Left lung (tissue), 10 donors: ENCODE measurements around the gene DISP3. TPM values are rescaled to one million over a fixed set of nuclear protein-coding genes. Genes with fewer than 3 reads are reported as not detected.

Source experiments
- ATAC-seq: fragments of 200-7000 bp; cut with Tn5 transposase; one replicate; pipeline ENCODE4 v1.9.1; 2020; ENCODE audit warnings: moderate library complexity
- DNase-seq, 4 donors: peaks; one replicate each; pipeline ENCODE4 v3.0.0-alpha.2; 2013 to 2020
- H3K27ac ChIP-seq, 2 donors: fragments of 200-600 bp; sonication (generic) in 1 of 2; one replicate each; pipeline versions ENCODE4 v1.5.0 to v1.8.0; 2020 to 2021
- H3K27me3 ChIP-seq, 2 donors: fragments of 200-600 bp; sonication (generic) in 1 of 2; one replicate each; pipeline versions ENCODE4 v1.5.0 to v1.8.0; 2020 to 2021
- H3K36me3 ChIP-seq, 2 donors: fragments of 200-600 bp; sonication (generic) in 1 of 2; one replicate each; pipeline versions ENCODE4 v1.5.0 to v1.8.0; 2020 to 2021
- H3K4me1 ChIP-seq, 2 donors: fragments of 200-600 bp; one replicate each; pipeline ENCODE4 v1.8.0; 2021
- H3K4me3 ChIP-seq, 2 donors: fragments of 200-600 bp; sonication (generic) in 1 of 2; one replicate each; pipeline versions ENCODE4 v1.5.0 to v1.8.0; 2020 to 2021; ENCODE audit warnings: mild to moderate bottlenecking in 1 of 2
- H3K9me3 ChIP-seq, 2 donors: fragments of 200-600 bp; sonication (generic) in 1 of 2; one replicate each; pipeline versions ENCODE4 v1.5.0 to v1.8.0; 2020 to 2021
- intact Hi-C, 2 donors: fragments of 100-400 bp; cut with DNase I; formaldehyde crosslinking; loops; one replicate each; pipeline versions ENCODE4 v1.11.2 to v1.14.2; 2022
- polyA plus RNA-seq, 6 donors: library from polyadenylated mRNA; unstranded; fragments of 120-200 nt; gene quantifications; one replicate each; pipeline ENCODE4 v1.2.1, GENCODE V29; 2013; ENCODE audit not compliant: insufficient read length in 6 of 6
- total RNA-seq, 2 donors: library from RNA; stranded (reverse); fragmentation: NEBNext Ultra II Directional; extraction: Animal tissue kit (Norgen Biotek cat#: 25700); gene quantifications; one replicate each; pipeline ENCODE4 v1.2.1, GENCODE V29; 2021
- TF ChIP-seq, protein P1 (sequence below), 2 donors: fragments of 200-600 bp; sonication (generic) in 1 of 2; IDR thresholded peaks; one replicate each; pipeline versions ENCODE4 v1.5.0 to v1.8.0; 2021; ENCODE audit warnings: antibody characterized with exemption in 2 of 2
- donor health status: DM: no; HTN: yes; CAD: no.
- donor health status: DM: no; HTN: no; CAD: no.

The DISP3 gene
- total and polyA plus RNA-seq, 8 donors = 0.05 to 0.98 (median 0.53) TPM

DNA sequence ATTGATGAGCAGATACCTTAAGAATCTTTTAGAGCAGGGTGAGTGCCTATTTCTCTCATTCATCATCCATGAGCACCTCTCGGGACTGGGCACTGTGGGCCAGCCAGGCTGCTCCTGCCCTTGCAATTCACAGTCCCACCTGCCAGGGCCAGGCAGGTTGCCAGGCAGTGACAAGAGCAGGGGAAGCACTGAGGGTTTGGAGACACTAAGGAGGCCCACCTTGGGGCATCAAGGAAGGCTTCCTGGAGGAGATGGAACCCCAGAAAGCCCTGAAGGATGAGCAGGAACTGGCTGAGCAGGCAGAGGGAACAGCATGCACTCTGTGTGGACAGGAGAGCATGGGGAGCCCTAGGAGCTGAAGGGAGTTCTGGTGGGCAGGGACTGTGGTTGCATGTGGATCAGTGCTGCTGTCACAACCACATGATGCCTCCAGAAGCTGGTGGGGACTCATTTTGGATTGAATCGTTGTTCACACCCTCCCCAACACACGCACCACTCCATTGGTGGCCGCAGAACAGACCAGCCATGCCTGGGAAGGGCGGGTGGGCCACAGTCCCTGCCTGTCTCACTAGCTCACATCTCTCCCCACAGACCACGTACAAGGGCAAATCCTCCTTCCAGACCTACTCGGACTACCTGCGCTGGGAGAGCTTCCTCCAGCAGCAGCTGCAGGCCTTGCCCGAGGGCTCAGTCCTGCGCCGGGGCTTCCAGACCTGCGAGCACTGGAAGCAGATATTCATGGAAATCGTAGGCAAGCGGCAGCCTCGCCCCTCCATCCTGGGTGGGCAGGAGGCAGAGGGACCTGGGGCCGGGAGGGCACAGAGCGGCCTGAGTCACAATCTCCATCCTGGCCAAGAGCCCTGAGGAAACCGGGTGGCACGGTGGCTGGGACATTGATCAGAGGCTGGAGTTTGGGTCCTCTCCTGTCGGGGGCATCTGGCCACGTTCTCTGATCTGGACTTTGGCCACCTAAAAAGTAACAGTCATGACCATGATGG, 55.1 kb downstream of the DISP3 start:
- intact Hi-C loops = no loop called here
- H3K4me1 ChIP-seq = no peaks in the 10 kb centered on the region
- ATAC-seq = no peak
- DNase-seq = peak in 1 of 4 donors; percentile 62
- no peak overlapping the region for H3K4me3 ChIP-seq
- TF ChIP-seq, protein P1, sequence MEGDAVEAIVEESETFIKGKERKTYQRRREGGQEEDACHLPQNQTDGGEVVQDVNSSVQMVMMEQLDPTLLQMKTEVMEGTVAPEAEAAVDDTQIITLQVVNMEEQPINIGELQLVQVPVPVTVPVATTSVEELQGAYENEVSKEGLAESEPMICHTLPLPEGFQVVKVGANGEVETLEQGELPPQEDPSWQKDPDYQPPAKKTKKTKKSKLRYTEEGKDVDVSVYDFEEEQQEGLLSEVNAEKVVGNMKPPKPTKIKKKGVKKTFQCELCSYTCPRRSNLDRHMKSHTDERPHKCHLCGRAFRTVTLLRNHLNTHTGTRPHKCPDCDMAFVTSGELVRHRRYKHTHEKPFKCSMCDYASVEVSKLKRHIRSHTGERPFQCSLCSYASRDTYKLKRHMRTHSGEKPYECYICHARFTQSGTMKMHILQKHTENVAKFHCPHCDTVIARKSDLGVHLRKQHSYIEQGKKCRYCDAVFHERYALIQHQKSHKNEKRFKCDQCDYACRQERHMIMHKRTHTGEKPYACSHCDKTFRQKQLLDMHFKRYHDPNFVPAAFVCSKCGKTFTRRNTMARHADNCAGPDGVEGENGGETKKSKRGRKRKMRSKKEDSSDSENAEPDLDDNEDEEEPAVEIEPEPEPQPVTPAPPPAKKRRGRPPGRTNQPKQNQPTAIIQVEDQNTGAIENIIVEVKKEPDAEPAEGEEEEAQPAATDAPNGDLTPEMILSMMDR (IDR thresholded peaks at IDR 0.05) = no peak
- no peaks in the 10 kb centered on the region for H3K9me3 ChIP-seq
- peaks cover 0 to 17% of the 10 kb centered on the region in 2 donors for H3K27me3 ChIP-seq
- H3K27ac ChIP-seq = no peak overlapping the region
- no peaks in the 10 kb centered on the region for H3K36me3 ChIP-seq

DNA sequence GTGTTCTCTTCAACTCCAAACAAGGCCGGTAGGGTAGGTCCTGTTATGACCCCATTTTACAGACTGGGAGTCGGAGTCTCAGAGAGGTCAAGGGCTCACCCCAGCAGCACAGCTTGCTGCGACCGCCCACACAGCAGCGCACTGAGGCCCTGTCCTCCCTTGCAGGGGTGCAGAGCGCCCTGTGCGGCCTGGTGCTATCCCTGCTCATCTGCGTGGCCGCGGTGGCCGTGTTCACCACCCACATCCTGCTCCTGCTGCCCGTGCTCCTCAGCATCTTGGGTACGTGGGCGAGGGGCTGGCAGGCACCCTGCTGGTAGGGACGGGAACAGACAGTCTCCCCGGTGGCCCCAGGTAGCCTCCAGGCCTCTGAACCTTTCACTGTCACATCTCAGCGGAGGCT, 55.9 kb downstream of the DISP3 start:
- no peaks in the 10 kb centered on the region for H3K4me1 ChIP-seq
- H3K27ac ChIP-seq = no peak overlapping the region
- ATAC-seq (no peak), DNase-seq (peak in 1 of 4 donors; percentile 50)
- intact Hi-C loops = no loop called here
- no peaks in the 10 kb centered on the region for H3K9me3 ChIP-seq
- H3K27me3 ChIP-seq = peaks cover 0 to 17% of the 10 kb centered on the region in 2 donors
- TF ChIP-seq, protein P1 (IDR thresholded peaks at IDR 0.05) = no peak
- no peaks in the 10 kb centered on the region for H3K36me3 ChIP-seq
- no peak overlapping the region for H3K4me3 ChIP-seq

DNA sequence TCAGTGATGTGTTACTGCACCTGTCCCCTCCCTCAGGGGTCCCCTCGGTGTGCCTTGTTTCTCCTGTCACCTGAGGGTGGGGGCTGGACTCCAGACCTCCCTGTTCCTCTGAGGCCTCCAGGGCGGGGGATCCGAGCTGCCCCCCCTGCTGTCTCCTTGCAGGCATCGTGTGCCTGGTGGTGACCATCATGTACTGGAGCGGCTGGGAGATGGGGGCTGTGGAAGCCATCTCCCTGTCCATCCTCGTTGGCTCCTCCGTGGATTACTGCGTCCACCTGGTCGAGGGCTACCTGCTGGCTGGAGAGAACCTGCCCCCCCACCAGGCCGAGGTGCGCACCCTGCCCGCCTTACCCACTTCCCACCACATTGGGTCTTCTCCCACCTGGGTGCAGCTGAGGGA, 56.4 kb downstream of the DISP3 start:
- Histone ChIP-seq H3K27me3 (peaks cover 0 to 22% of the 10 kb centered on the region in 2 donors), H3K4me3 (no peak overlapping the region), H3K36me3 (no peaks in the 10 kb centered on the region), H3K27ac (no peak overlapping the region), H3K4me1 (no peaks in the 10 kb centered on the region), H3K9me3 (no peaks in the 10 kb centered on the region)
- TF ChIP-seq, protein P1 (IDR thresholded peaks at IDR 0.05) = no peak
- no peak for ATAC-seq
- DNase-seq = peak in 1 of 4 donors; percentile 39
- intact Hi-C loops = no loop called here

DNA sequence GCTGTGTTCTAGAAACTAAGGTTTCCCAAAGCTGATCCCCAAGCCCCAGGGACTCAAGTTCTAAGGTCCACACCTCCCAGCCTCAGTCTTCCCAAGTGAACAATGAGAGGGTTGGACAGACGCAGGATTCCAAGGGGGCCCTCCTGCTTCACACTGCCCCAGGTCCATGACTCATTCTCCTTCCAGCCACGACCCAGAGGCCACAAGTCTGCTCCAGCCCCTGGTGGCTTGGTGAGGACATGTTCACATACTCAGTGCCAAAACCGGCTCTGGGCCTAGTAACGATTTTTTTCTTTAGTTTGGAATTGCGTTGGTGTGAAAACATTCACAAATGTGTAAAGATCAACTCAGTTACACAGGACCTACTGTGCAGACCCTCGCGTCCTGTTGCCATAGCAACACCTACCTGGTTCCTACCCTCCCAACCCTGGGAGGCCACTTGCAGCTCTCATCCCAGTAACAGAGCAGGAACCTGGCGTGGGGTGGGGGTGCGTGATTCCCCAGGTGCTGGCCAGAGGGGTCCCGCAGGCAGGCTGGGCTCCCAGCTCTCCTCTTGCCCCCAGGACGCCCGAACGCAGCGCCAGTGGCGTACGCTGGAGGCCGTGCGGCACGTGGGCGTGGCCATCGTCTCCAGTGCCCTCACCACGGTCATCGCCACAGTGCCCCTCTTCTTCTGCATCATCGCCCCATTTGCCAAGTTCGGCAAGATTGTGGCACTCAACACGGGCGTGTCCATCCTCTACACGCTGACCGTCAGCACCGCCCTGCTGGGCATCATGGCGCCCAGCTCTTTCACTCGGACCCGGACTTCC, 57.0 kb downstream of the DISP3 start:
- Histone ChIP-seq H3K9me3 (no peaks in the 10 kb centered on the region), H3K27me3 (peaks cover 0 to 18% of the 10 kb centered on the region in 2 donors), H3K36me3 (no peaks in the 10 kb centered on the region), H3K4me3 (no peak overlapping the region), H3K27ac (no peak overlapping the region), H3K4me1 (no peaks in the 10 kb centered on the region)
- intact Hi-C loops = no loop called here
- DNase-seq = peak in 1 of 4 donors; percentile 65
- no peak for ATAC-seq
- TF ChIP-seq, protein P1 (IDR thresholded peaks at IDR 0.05) = no peak
